Left lung (tissue), 10 donors: ENCODE measurements around the gene FAM9B. TPM values are rescaled to one million over a fixed set of nuclear protein-coding genes. Genes with fewer than 3 reads are reported as not detected.

ENCODE experiments used
- ATAC-seq: fragments of 200-7000 bp; cut with Tn5 transposase; one replicate; pipeline ENCODE4 v1.9.1; 2020; ENCODE audit warnings: moderate library complexity
- DNase-seq, 4 donors: peaks; one replicate each; pipeline ENCODE4 v3.0.0-alpha.2; 2013 to 2020
- H3K27ac ChIP-seq, 2 donors: fragments of 200-600 bp; sonication (generic) in 1 of 2; one replicate each; pipeline versions ENCODE4 v1.5.0 to v1.8.0; 2020 to 2021
- H3K27me3 ChIP-seq, 2 donors: fragments of 200-600 bp; sonication (generic) in 1 of 2; one replicate each; pipeline versions ENCODE4 v1.5.0 to v1.8.0; 2020 to 2021
- H3K36me3 ChIP-seq, 2 donors: fragments of 200-600 bp; sonication (generic) in 1 of 2; one replicate each; pipeline versions ENCODE4 v1.5.0 to v1.8.0; 2020 to 2021
- H3K4me1 ChIP-seq, 2 donors: fragments of 200-600 bp; one replicate each; pipeline ENCODE4 v1.8.0; 2021
- H3K4me3 ChIP-seq, 2 donors: fragments of 200-600 bp; sonication (generic) in 1 of 2; one replicate each; pipeline versions ENCODE4 v1.5.0 to v1.8.0; 2020 to 2021; ENCODE audit warnings: mild to moderate bottlenecking in 1 of 2
- H3K9me3 ChIP-seq, 2 donors: fragments of 200-600 bp; sonication (generic) in 1 of 2; one replicate each; pipeline versions ENCODE4 v1.5.0 to v1.8.0; 2020 to 2021
- intact Hi-C, 2 donors: fragments of 100-400 bp; cut with DNase I; formaldehyde crosslinking; loops; one replicate each; pipeline versions ENCODE4 v1.11.2 to v1.14.2; 2022
- polyA plus RNA-seq, 6 donors: library from polyadenylated mRNA; unstranded; fragments of 120-200 nt; gene quantifications; one replicate each; pipeline ENCODE4 v1.2.1, GENCODE V29; 2013; ENCODE audit not compliant: insufficient read length in 6 of 6
- total RNA-seq, 2 donors: library from RNA; stranded (reverse); fragmentation: NEBNext Ultra II Directional; extraction: Animal tissue kit (Norgen Biotek cat#: 25700); gene quantifications; one replicate each; pipeline ENCODE4 v1.2.1, GENCODE V29; 2021
- TF ChIP-seq, protein P1 (sequence below), 2 donors: fragments of 200-600 bp; sonication (generic) in 1 of 2; IDR thresholded peaks; one replicate each; pipeline versions ENCODE4 v1.5.0 to v1.8.0; 2021; ENCODE audit warnings: antibody characterized with exemption in 2 of 2
- donor health status: DM: no; HTN: yes; CAD: no.
- donor health status: DM: no; HTN: no; CAD: no.

Gene FAM9B
- total and polyA plus RNA-seq, 8 donors, result 0.07 to 0.16 (median 0.09) TPM; not detected in 5

- Histone ChIP-seq H3K4me3 (no peak overlapping the region), H3K36me3 (no peaks in the 10 kb centered on the region), H3K27me3 (no peaks in the 10 kb centered on the region), H3K27ac (no peak overlapping the region), H3K4me1 (no peaks in the 10 kb centered on the region), H3K9me3 (no peaks in the 10 kb centered on the region)
- no peak for DNase-seq
- intact Hi-C loops, result no loop called here
- ATAC-seq, result no peak
- TF ChIP-seq, protein P1, sequence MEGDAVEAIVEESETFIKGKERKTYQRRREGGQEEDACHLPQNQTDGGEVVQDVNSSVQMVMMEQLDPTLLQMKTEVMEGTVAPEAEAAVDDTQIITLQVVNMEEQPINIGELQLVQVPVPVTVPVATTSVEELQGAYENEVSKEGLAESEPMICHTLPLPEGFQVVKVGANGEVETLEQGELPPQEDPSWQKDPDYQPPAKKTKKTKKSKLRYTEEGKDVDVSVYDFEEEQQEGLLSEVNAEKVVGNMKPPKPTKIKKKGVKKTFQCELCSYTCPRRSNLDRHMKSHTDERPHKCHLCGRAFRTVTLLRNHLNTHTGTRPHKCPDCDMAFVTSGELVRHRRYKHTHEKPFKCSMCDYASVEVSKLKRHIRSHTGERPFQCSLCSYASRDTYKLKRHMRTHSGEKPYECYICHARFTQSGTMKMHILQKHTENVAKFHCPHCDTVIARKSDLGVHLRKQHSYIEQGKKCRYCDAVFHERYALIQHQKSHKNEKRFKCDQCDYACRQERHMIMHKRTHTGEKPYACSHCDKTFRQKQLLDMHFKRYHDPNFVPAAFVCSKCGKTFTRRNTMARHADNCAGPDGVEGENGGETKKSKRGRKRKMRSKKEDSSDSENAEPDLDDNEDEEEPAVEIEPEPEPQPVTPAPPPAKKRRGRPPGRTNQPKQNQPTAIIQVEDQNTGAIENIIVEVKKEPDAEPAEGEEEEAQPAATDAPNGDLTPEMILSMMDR (IDR thresholded peaks at IDR 0.05), result no peak
Measured at GRCh38 chrX:8987672-8988250, 46.2 kb downstream of the FAM9B start.

DNA sequence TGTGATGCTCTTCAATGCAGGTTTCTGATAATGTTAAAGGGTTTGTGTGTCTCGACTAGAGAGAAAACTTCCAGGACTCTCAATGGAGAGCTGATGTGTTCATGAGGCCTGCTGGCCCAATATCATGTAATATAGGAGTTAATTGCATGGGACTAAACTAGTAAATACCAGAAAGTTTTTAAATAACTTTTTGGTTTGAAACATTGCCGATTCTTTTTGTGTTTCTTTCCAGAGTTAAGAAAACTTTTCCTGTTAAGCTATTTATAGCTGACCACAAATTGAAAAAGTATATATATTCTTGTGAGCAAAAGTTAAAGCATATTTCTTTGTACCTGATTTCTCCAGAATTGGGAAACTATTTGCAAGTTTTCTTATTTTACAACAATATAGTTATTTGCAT lies 49.7 kb downstream of the FAM9B start:
- no peak overlapping the region for H3K4me3 ChIP-seq
- H3K9me3 ChIP-seq, result no peaks in the 10 kb centered on the region
- no peaks in the 10 kb centered on the region for H3K36me3 ChIP-seq
- no peak for DNase-seq
- no peak overlapping the region for H3K27ac ChIP-seq
- TF ChIP-seq, protein P1 (IDR thresholded peaks at IDR 0.05), result no peak
- intact Hi-C loops, result no loop called here
- H3K4me1 ChIP-seq, result no peaks in the 10 kb centered on the region
- no peaks in the 10 kb centered on the region for H3K27me3 ChIP-seq
- no peak for ATAC-seq

- H3K27me3 ChIP-seq, result no peaks in the 10 kb centered on the region
- TF ChIP-seq, protein P1 (IDR thresholded peaks at IDR 0.05), result no peak
- peak in 1 of 4 donors; percentile 1 for DNase-seq
- H3K4me1 ChIP-seq, result no peaks in the 10 kb centered on the region
- no peak overlapping the region for H3K4me3 ChIP-seq
- intact Hi-C loops, result no loop called here
- H3K9me3 ChIP-seq, result no peaks in the 10 kb centered on the region
- no peaks in the 10 kb centered on the region for H3K36me3 ChIP-seq
- no peak overlapping the region for H3K27ac ChIP-seq
- no peak for ATAC-seq
Measured at GRCh38 chrX:8981723-8982122, 52.2 kb downstream of the FAM9B start.

DNA sequence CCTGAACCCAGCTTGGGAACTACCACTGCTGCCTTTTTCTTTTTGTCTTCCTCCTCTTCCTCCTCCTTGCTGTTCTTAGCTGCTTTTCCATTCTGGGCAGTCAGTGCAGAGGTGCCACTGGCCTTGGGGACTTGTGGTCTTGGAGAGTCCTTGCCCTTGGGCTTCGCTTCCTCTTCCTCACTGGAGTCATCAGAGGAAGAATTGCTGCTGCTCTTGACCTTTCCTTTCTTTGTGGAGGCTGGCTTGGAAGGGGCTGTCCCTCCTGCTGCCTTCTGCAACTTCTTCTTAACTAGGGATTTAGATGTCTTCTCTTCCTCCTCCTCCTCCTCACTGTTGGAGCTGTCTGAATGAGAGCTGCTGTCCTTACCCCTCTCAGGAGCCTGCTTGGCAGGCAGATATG lies 53.2 kb downstream of the FAM9B start:
- Histone ChIP-seq H3K9me3 (no peaks in the 10 kb centered on the region), H3K4me3 (no peak overlapping the region), H3K27ac (no peak overlapping the region), H3K4me1 (no peaks in the 10 kb centered on the region), H3K36me3 (no peaks in the 10 kb centered on the region), H3K27me3 (no peaks in the 10 kb centered on the region)
- ATAC-seq (no peak), DNase-seq (no peak)
- TF ChIP-seq, protein P1 (IDR thresholded peaks at IDR 0.05), result no peak
- intact Hi-C loops, result no loop called here

Other genes starting within 250 kb of the FAM9B start
- gene FAM9A, start 232.7 kb downstream of the FAM9B start, total RNA-seq, result not detected
- gene FAM9A, start 232.7 kb downstream of the FAM9B start, polyA plus RNA-seq, result under 1 TPM in 5 of 6 donors, not detected in 1; 0.08 to 0.43 (median 0.24) TPM